ENCODE results near the gene GNB3. TPM values are rescaled to one million over a fixed set of nuclear protein-coding genes. Genes with fewer than 3 reads are reported as not detected.

The GNB3 gene
- polyA plus RNA-seq, 1 of the 3 experiments (the other 2 are of a cell fraction) = 12.9 TPM

DNA sequence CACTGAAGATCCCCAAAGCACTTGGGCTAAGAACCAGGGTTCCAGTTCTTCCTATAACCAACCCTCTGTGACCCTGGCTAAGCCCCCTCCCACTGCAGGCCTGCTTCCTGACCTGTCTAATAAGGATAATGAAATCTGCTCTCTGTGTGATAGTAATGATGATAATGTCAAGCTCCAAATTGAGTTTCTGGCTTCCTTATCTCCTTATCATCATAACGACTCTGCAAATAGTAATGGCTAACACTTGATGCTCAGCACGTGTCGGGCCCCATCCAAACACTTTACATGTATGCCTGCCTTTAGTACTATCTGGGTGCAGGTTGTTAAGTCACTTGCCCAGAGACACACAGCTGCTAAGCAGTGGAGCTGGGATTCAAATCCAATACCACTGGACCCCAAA, 24.1 kb upstream of the GNB3 start (continued):
- TF ChIP-seq RFX5 (IDR thresholded peaks at IDR 0.05; ENCODE audit: low read length) (no peak), ZBTB33 (IDR thresholded peaks at IDR 0.05; ENCODE audit: borderline replicate concordance, low read depth) (no peak), FOSL2 (IDR thresholded peaks at IDR 0.05; ENCODE audit: borderline replicate concordance, low read depth) (no peak), NRF1 (IDR thresholded peaks at IDR 0.05; ENCODE audit: low read depth, low read length) (no peak), USF2 (IDR thresholded peaks at IDR 0.05; ENCODE audit: borderline replicate concordance, low read depth, low read length) (no peak)

DNA sequence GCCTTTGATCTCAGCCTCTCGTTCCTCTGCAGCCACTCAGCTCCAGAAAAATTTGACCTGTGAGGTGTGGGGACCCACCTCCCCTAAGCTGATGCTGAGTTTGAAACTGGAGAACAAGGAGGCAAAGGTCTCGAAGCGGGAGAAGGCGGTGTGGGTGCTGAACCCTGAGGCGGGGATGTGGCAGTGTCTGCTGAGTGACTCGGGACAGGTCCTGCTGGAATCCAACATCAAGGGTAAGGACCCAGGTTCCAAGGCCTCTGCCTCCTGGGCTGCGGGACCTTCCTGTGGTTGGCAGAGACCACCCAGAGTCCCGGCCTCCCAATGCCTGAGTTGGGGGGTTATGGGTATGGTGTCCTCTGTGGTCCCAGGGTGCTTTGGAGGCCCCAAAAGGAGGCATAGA, 23.6 kb upstream of the GNB3 start:
- H3K27ac ChIP-seq (ENCODE audit: low read depth in 2 of 2, low read length in 1 of 2) = no peak overlapping the region; a peak in 1 of 4 replicates
- WGBS (ENCODE audit: low lambda C conversion rate) = 83% methylated on average over 8 of the region's 8 CpGs
- no peaks in the 10 kb centered on the region for H3K36me3 ChIP-seq (replicated peaks in 1 of 2; ENCODE audit: control insufficient read depth in 1 of 2, insufficient read depth in 2 of 2, low read length in 1 of 2)
- H3K79me2 ChIP-seq (ENCODE audit: insufficient read depth) = no peaks in the 10 kb centered on the region
- H3K4me2 ChIP-seq = no peak overlapping the region
- H2AFZ ChIP-seq (ENCODE audit: low read depth) = no peak overlapping the region
- no peaks in the 10 kb centered on the region for H3K9me2 ChIP-seq
- peaks cover 8 to 57% of the 10 kb centered on the region in 2 experiments; a peak in 2 of 4 replicates for H3K4me1 ChIP-seq (ENCODE audit: control insufficient read depth in 1 of 2, insufficient read depth in 2 of 2, low read depth in 1 of 2, low read length in 1 of 2)
- H3F3A ChIP-seq (replicated peaks; ENCODE audit: insufficient read depth) = no peaks in the 10 kb centered on the region
- CTCF ChIA-PET = interaction anchor here (0.8 to 1.8 kb wide), 5 partner anchors 8 to 64 kb away, joined by 3 to 19 read pairs (median 3); partner anchors contain the start of genes MLF2 and PTMS
- no peak overlapping the region for H3K9ac ChIP-seq
- no peak for DNase-seq
- H3K4me3 ChIP-seq (ENCODE audit: low read depth in 2 of 2, low read length in 1 of 2) = no peak overlapping the region
- POLR2A ChIA-PET = interaction anchor here (0.9 to 1.0 kb wide), 2 partner anchors 39 to 93 kb away, joined by 3 to 5 read pairs; partner anchors contain the start of gene COPS7A
- no peaks in the 10 kb centered on the region for H3K9me3 ChIP-seq
- TF ChIP-seq RFX5 (IDR thresholded peaks at IDR 0.05; ENCODE audit: low read length) (no peak), REST (IDR thresholded peaks at IDR 0.05; ENCODE audit: low read depth, low read length) (no peak), FOSL2 (IDR thresholded peaks at IDR 0.05; ENCODE audit: borderline replicate concordance, low read depth) (no peak), FOXM1 (IDR thresholded peaks at IDR 0.05; ENCODE audit: low read depth) (no peak)
- H4K20me1 ChIP-seq (ENCODE audit: insufficient read depth) = no peaks in the 10 kb centered on the region
- no peaks in the 10 kb centered on the region for H3K27me3 ChIP-seq (ENCODE audit: insufficient read depth)

All from SK-N-SH (cell line).